Right ventricle myocardium superior (tissue), 1 donor: ENCODE measurements around the gene NPHS1. TPM values are rescaled to one million over a fixed set of nuclear protein-coding genes. Genes with fewer than 3 reads are reported as not detected.
"Not testable (repeated sequence)": the region's sequence is repeated elsewhere in the genome, so short reads cannot be mapped to it uniquely, and the experiment has no call there.

Source experiments
- ATAC-seq: fragments of 200-7000 bp; cut with Tn5 transposase; one replicate; pipeline ENCODE4 v1.9.1; 2020; ENCODE audit warnings: mild to moderate bottlenecking; ENCODE audit not compliant: poor library complexity
- DNase-seq: peaks from one replicate; pipeline ENCODE4 v3.0.0-alpha.2; 2020
- intact Hi-C: fragments of 100-400 bp; cut with DNase I; formaldehyde crosslinking; loops from one replicate; pipeline ENCODE4 v1.11.2; 2022
- total RNA-seq: library from RNA; stranded (reverse); fragmentation: NEBNext Ultra II Directional; extraction: Animal tissue kit (Norgen Biotek cat#: 25700); gene quantifications from one replicate; pipeline ENCODE4 v1.2.1, GENCODE V29; 2021
- donor health status: DM: no; HTN: yes; CAD: no; lungs with severe emphysema.

The NPHS1 gene
- total RNA-seq, 1 donor from 2014 or later = not detected

- intact Hi-C loops, ATAC-seq, DNase-seq: not testable (repeated sequence)
Measured at GRCh38 chr19:35795564-35795963, 56.7 kb downstream of the NPHS1 start.

- ATAC-seq (no peak), DNase-seq (peak; percentile 33)
- intact Hi-C loops = no loop called here
Measured at GRCh38 chr19:35793381-35794165, 58.7 kb downstream of the NPHS1 start.

DNA sequence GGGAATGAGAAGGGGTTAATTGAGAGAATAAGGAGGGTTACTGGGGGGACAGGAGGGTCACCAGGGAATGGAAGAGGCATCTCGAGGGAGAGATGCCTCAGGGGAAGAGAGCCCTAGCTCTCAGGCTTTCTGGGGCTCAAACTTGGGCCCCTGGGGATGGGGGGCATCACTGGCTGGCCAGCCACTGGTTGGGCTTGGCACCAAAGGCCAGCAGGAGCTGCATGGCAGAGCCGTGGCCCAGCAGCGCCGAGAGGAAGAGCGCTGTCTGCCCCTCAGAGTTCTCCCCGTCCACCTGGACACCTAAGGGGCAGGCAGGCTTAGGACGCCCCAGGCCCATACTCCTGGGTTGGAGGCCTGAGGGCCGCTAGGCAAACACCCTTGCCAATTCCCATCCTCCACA lies 59.4 kb downstream of the NPHS1 start:
- intact Hi-C loops = no loop called here
- DNase-seq (peak; percentile 10), ATAC-seq (no peak)

DNA sequence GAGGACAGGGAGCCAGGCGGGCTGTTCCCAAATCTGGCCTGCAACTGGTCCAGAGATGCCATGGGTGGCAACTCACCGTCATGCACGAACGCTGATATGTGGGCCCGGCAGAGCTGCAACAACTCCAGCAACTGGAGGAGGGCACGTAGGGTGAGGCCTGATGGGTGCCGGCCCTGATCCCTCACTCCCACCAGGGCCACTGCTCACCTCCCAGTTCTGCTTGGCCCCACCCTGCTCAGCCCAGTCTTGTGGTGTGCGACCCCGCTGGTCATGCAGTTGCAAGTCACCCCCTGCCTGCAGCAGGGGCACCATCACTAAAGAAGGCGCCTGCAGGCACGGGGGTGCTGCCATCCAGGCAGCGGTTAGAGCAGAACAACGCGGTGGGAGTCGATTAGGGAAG lies 60.0 kb downstream of the NPHS1 start:
- peak; percentile 17 for DNase-seq
- intact Hi-C loops = no loop called here
- no peak for ATAC-seq

DNA sequence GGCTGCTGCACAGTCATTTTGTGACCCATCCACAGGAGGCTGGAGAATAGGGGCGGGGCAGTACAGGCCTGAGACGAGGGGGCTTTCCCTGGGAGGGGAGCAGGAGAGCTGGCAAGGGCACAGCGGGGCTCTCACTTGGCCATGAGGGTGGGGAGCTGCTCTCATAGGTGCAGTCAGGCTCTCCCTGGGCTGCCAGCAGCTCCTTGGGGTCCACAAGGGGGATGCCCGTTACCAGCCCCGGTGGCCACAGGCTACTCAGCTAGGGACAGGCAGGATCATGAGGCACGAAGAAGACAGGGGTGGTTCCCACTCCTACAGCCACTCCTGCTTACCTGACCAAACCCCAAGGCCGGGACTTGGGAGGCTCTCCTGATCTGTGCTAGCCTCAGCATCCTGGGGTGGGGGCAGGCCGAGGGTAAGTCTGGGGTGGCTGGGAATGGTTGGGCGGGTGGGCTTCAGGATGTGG lies 60.5 kb downstream of the NPHS1 start:
- no peak for ATAC-seq

GRCh38 chr19:35790981-35791813 lies 61.1 kb downstream of the NPHS1 start:
- intact Hi-C loops = no loop called here
- DNase-seq = peak; percentile 36
- ATAC-seq = no peak

More for the DNA sequence above, 60.5 kb downstream of the NPHS1 start:
- DNase-seq = peak; percentile 28
- intact Hi-C loops = no loop called here

GRCh38 chr19:35789978-35790944 lies 62.0 kb downstream of the NPHS1 start:
- no peak for ATAC-seq
- intact Hi-C loops = no loop called here
- peak; percentile 37 for DNase-seq

DNA sequence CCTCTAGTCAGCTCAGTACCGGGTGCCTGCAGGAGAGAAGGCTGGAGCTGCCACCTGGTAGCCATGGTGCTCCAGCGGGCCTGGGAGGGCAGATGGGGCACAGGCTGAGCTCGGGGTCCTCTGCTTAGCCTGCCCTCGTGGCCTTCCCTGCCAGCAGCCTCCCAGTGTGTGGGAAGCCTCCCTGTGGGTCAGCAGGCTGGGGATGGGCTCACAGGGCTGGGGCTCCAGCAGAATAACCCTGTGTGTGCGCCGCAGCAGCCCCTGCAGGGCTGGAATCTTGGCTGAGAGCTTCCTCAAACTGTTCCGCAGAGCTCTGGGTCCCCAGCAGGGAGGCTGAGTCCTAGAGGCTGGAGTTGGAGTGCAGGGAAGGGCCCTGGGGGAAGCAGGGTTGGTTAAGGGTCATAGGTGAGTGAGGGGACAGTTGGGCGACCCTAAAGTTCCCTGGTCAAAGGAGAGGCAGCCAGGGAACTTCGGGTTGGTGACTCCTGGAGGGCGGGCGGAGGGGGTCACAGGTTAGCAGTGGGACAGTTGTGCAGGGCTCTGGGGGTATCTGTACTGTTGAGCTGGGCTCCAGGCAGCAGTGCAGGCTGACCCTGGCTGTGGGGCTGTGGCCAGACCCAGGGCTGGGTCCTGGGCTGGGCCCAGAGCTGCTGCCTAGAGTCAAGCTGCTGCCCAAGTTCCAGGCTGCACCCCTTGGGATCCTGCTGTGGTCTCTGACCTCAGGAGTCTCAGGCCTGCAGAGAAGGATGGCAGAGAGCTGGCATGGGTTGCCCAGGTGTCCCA lies 62.9 kb downstream of the NPHS1 start:
- ATAC-seq = no peak
- intact Hi-C loops = no loop called here
- peak; percentile 26 for DNase-seq

DNA sequence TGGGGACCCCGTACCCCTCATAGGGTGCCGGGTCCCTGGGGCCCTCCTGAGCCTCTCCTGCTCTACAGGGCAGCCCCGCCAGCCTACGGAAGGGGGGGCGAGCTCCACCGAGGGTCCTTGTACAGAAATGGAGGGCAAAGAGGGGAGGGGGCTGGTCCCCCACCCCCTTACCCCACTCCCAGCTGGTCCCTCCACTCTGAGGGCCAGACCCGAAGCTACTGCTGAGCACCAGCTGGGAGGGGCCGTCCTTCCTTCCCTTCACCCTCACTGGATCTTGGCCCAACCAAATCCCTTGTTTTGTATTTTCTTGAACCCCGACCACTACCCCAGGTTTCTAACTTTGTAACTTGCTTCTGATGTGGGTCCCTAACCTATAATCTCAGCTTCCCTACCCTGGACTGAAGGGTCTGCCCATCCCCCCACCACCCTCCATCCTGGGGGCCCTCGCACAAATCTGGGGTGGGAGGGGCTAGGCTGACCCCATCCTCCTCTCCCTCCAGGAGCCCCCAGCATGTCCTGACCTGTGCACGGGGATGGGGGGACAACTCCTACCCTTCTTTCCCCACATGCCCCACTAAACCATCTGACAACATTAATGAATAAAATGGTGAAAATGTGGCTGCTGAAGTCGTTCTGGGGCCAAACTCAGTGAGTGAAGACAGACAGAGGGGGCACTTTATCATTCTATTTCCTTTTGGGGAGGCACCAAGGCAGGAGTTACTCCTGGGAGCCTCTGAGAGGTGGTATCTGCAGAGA lies 63.9 kb downstream of the NPHS1 start:
- peak; percentile 9 for DNase-seq
- intact Hi-C loops = no loop called here
- no peak for ATAC-seq

GRCh38 chr19:35787227-35787799 lies 65.0 kb downstream of the NPHS1 start:
- peak; percentile 18 for DNase-seq
- intact Hi-C loops = no loop called here

DNA sequence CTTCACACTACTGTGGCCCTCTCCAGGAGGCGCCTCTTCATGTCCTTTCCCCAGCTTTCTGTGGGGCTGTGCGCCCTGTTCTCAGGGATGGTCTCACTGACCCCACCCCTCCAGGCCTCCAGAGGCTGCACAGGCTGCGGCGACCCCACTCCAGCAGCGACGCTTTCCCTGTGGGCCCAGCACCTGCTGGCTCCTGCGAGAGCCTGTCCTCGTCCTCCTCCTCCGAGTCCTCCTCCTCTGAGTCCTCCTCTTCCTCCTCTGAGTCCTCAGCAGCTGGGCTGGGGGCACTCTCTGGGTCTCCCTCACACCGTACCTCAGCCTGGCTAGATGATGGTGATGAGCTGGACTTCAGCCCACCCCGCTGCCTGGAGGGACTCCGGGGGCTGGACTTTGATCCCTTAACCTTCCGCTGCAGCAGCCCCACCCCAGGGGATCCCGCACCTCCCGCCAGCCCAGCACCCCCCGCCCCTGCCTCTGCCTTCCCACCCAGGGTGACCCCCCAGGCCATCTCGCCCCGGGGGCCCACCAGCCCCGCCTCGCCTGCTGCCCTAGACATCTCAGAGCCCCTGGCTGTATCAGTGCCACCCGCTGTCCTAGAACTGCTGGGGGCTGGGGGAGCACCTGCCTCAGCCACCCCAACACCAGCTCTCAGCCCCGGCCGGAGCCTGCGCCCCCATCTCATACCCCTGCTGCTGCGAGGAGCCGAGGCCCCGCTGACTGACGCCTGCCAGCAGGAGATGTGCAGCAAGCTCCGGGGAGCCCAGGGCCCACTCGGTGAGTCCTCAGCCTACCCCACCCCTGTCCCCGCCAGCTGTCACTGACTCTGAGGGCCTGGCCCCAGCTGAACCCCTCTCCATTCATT lies 65.8 kb downstream of the NPHS1 start:
- DNase-seq = peak; percentile 30
- ATAC-seq = no peak
- intact Hi-C loops = no loop called here

More at GRCh38 chr19:35787227-35787799, 65.0 kb downstream of the NPHS1 start:
- no peak for ATAC-seq

GRCh38 chr19:35785339-35785627 lies 67.0 kb downstream of the NPHS1 start:
- intact Hi-C loops = no loop called here
- no peak for ATAC-seq
- DNase-seq = peak; percentile 23

DNA sequence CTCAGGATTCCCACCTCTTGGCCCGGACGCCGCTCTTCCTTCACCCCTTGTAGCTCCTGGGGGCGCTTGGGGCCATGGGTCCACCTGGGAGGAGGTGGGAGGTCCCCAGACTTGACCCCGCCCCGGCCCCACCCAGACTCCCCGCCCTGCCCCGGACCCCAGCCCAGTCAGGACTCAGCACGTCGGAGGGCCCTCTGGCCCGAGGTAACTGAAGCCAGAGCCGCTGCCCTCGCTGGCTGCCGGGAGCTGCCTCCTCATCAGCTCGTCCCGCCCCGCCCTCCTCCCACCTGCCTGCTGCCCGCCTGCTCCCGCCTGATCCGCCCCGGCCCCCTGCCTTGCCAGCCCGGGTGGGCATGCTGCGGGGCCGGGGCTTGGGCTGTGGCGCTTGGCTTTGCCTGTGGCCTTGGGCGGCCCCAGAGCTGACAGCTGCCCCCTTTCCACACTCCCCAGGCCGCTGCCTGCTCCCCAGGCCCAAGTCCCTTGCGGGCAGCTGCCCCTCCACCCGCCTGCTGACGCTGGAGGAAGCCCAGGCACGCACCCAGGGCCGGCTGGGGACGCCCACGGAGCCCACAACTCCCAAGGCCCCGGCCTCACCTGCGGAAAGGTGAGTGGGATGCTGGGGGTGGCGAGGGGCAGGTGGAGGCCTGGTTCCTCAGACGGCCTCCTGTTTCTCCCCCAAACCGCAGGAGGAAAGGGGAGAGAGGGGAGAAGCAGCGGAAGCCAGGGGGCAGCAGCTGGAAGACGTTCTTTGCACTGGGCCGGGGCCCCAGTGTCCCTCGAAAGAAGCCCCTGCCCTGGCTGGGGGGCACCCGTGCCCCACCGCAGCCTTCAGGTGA lies 67.6 kb downstream of the NPHS1 start:
- ATAC-seq (no peak), DNase-seq (peak; percentile 36)
- intact Hi-C loops = no loop called here

GRCh38 chr19:35783469-35784434 lies 68.6 kb downstream of the NPHS1 start:
- intact Hi-C loops = no loop called here
- ATAC-seq (no peak), DNase-seq (peak; percentile 24)
